Smooth muscle cell (in vitro differentiated cells): ENCODE results near the gene SYNM. TPM values are rescaled to one million over a fixed set of nuclear protein-coding genes. Genes with fewer than 3 reads are reported as not detected.

Experiments used
- DNase-seq: peaks from one replicate; lab custom pipeline; 2025; ENCODE audit not compliant: unreplicated experiment; lab: John Stamatoyannopoulos, UW
- H2AFZ ChIP-seq: fragments of 200-600 bp; sonication (generic); 2 replicates; pipeline ENCODE4 v1.6.0; 2016; ENCODE audit warnings: antibody characterized with exemption, low read depth, mild to moderate bottlenecking
- H3F3A ChIP-seq: fragments of 200-600 bp; sonication (generic); 2 replicates; pipeline ENCODE4 v1.6.0; 2017; ENCODE audit warnings: antibody characterized with exemption, low read depth
- H3K27ac ChIP-seq: fragments of 200-600 bp; sonication (generic); 2 replicates; pipeline ENCODE4 v1.5.1; 2016; ENCODE audit warnings: low read depth, mild to moderate bottlenecking
- H3K27me3 ChIP-seq: fragments of 200-600 bp; sonication (generic); 2 replicates; pipeline ENCODE4 v1.6.1; 2016; ENCODE audit warnings: low read depth, mild to moderate bottlenecking
- H3K36me3 ChIP-seq: fragments of 200-600 bp; sonication (generic); 2 replicates; pipeline ENCODE4 v1.5.1; 2016; ENCODE audit warnings: low read depth
- H3K4me1 ChIP-seq: fragments of 200-600 bp; sonication (generic); 2 replicates; pipeline ENCODE4 v1.5.1; 2016; ENCODE audit warnings: low read depth
- H3K4me2 ChIP-seq: fragments of 200-600 bp; sonication (generic); 2 replicates; pipeline ENCODE4 v1.6.0; 2016; ENCODE audit warnings: mild to moderate bottlenecking
- H3K4me3 ChIP-seq: fragments of 200-600 bp; sonication (generic); 2 replicates; pipeline ENCODE4 v1.5.1; 2016; ENCODE audit warnings: mild to moderate bottlenecking
- H3K79me2 ChIP-seq: fragments of 200-600 bp; sonication (generic); 2 replicates; pipeline ENCODE4 v1.6.0; 2016; ENCODE audit warnings: low read depth, mild to moderate bottlenecking
- H3K9ac ChIP-seq: fragments of 200-600 bp; sonication (generic); 2 replicates; pipeline ENCODE4 v1.6.0; 2016; ENCODE audit warnings: low read depth
- H3K9me3 ChIP-seq: fragments of 200-600 bp; sonication (generic); replicated peaks from 2 replicates; pipeline ENCODE4 v1.5.1; 2016; ENCODE audit warnings: low read depth
- H4K20me1 ChIP-seq: fragments of 200-600 bp; sonication (generic); 2 replicates; pipeline ENCODE4 v1.6.0; 2016; ENCODE audit warnings: low read depth
- CTCF ChIP-seq: fragments of 200-600 bp; sonication (generic); IDR thresholded peaks from 2 replicates; pipeline ENCODE4 v1.5.1; 2017; ENCODE audit warnings: borderline replicate concordance, mild to moderate bottlenecking, antibody characterized with exemption; ENCODE audit not compliant: insufficient read depth, poor library complexity, severe bottlenecking
- WGBS: methylation state at CpG from one replicate; pipeline ENCODE4 v1.1.7; 2016; ENCODE audit warnings: low lambda C conversion rate; 5-methylcytosine and 5-hydroxymethylcytosine counted together
- polyA plus RNA-seq: library from polyadenylated mRNA; unstranded; fragments of >200 nt; fragmentation: Nextera tagmentation; extraction: Ambion mirVana; gene quantifications from 2 replicates; pipeline ENCODE4 v1.2.1, GENCODE V29; 2016
- total RNA-seq: library from RNA; depleted of rRNA; stranded (reverse); fragments of >200 nt; gene quantifications from 2 replicates; pipeline ENCODE4 v1.2.3, GENCODE V29; 2014

SYNM gene
- total and polyA plus RNA-seq, 2 experiments from 2014 or later = 1.3 to 3.0 TPM

- H2AFZ ChIP-seq = no peak overlapping the region
- peaks cover 11% of the 10 kb centered on the region for H3K4me1 ChIP-seq
- DNase-seq = no peak
- no peak overlapping the region for H3K9ac ChIP-seq
- WGBS = 65% methylated on average over 7 of the region's 7 CpGs
- peaks cover 9% of the 10 kb centered on the region for H3F3A ChIP-seq
- H4K20me1 ChIP-seq = no peaks in the 10 kb centered on the region
- no peak overlapping the region for H3K27ac ChIP-seq
- no peaks in the 10 kb centered on the region for H3K36me3 ChIP-seq
- H3K9me3 ChIP-seq = no peaks in the 10 kb centered on the region
- TF ChIP-seq CTCF = no peak
- no peak overlapping the region for H3K4me3 ChIP-seq
- H3K79me2 ChIP-seq = no peaks in the 10 kb centered on the region
- no peaks in the 10 kb centered on the region for H3K27me3 ChIP-seq
- H3K4me2 ChIP-seq = no peak overlapping the region
Measured at GRCh38 chr15:99126131-99126588, 21.3 kb downstream of the SYNM start.

- Histone ChIP-seq H3K9me3 (no peaks in the 10 kb centered on the region), H3K4me2 (no peak overlapping the region), H3K27me3 (no peaks in the 10 kb centered on the region), H2AFZ (no peak overlapping the region), H3K9ac (no peak overlapping the region), H3K4me3 (no peak overlapping the region), H3K79me2 (no peaks in the 10 kb centered on the region), H3F3A (peaks cover 9% of the 10 kb centered on the region), H3K4me1 (peaks cover 11% of the 10 kb centered on the region), H4K20me1 (no peaks in the 10 kb centered on the region), H3K27ac (no peak overlapping the region), H3K36me3 (no peaks in the 10 kb centered on the region)
- no peak for TF ChIP-seq CTCF
- 94% methylated on average over 3 of the region's 3 CpGs for WGBS
- DNase-seq = no peak
Measured at GRCh38 chr15:99126930-99127329, 22.1 kb downstream of the SYNM start.

DNA sequence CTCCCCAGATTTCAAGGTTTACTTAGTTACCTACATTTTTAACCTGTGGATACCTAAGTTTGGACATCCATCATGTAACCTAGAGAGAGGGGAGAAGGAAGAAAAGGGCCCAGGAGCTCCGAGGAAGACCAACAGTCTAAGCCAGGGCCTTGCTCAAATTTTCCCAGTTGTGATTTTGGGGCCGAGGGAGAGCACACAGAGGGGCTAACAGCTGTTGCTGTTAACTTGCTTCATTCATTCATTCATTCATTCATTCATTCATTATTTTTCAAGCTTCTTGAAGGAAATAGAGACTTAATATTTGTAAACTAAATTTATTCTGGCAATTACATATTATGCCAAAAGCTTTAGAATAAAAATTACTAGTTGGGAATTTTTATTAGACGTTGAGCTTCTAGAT, 22.9 kb downstream of the SYNM start:
- 96% methylated on average over 3 of the region's 3 CpGs for WGBS

More for the DNA sequence above, 22.9 kb downstream of the SYNM start:
- H3K9me3 ChIP-seq = no peaks in the 10 kb centered on the region
- no peaks in the 10 kb centered on the region for H3K27me3 ChIP-seq
- H3K27ac ChIP-seq = no peak overlapping the region
- no peak overlapping the region for H3K4me2 ChIP-seq
- H3F3A ChIP-seq = peaks cover 9% of the 10 kb centered on the region
- no peak overlapping the region for H3K9ac ChIP-seq
- no peak for TF ChIP-seq CTCF
- DNase-seq = no peak
- no peaks in the 10 kb centered on the region for H3K36me3 ChIP-seq
- H3K79me2 ChIP-seq = no peaks in the 10 kb centered on the region
- H2AFZ ChIP-seq = no peak overlapping the region
- no peak overlapping the region for H3K4me3 ChIP-seq
- H4K20me1 ChIP-seq = no peaks in the 10 kb centered on the region
- peaks cover 11% of the 10 kb centered on the region for H3K4me1 ChIP-seq
